Endothelial cell of umbilical vein (primary cell): ENCODE data around the gene SCN1B.
"Not testable (repeated sequence)": the region's sequence is repeated elsewhere in the genome, so short reads cannot be mapped to it uniquely, and the experiment has no call there.

ENCODE experiments used
- CTCF ChIP-seq, 2 donors: IDR thresholded peaks; 1 replicate in 1 of 2; 2 replicates in 1 of 2; pipeline ENCODE4 v1.5.1; 2011; ENCODE audit warnings: low read length in 2 of 2, mild to moderate bottlenecking in 2 of 2, moderate library complexity in 2 of 2, control low read depth in 1 of 2, inconsistent platforms in 1 of 2, low read depth in 1 of 2; ENCODE audit not compliant: insufficient read depth in 1 of 2; ENCODE audit errors: extremely low read depth in 1 of 2
- EZH2 ChIP-seq: IDR thresholded peaks from 2 replicates; pipeline ENCODE4 v1.6.1; 2012; ENCODE audit warnings: borderline replicate concordance, low read depth, mild to moderate bottlenecking, moderate library complexity, low read length, inconsistent platforms; ENCODE audit not compliant: severe bottlenecking
- FOS ChIP-seq: IDR thresholded peaks from 2 replicates; pipeline ENCODE4 v1.6.1; 2011; ENCODE audit warnings: mild to moderate bottlenecking, low read length, moderate library complexity, borderline replicate concordance; ENCODE audit not compliant: insufficient read depth
- GATA2 ChIP-seq: IDR thresholded peaks from 2 replicates; pipeline ENCODE4 v1.7.0; 2011; ENCODE audit warnings: low read depth, mild to moderate bottlenecking, moderate library complexity, mixed read lengths, low read length; ENCODE audit not compliant: insufficient read length, insufficient read depth
- JUN ChIP-seq: IDR thresholded peaks from 2 replicates; pipeline ENCODE4 v1.6.1; 2011; ENCODE audit warnings: borderline replicate concordance, low read depth; ENCODE audit not compliant: insufficient read length, insufficient read depth
- MAX ChIP-seq: IDR thresholded peaks from 2 replicates; pipeline ENCODE4 v1.6.1; 2011; ENCODE audit not compliant: insufficient read depth, insufficient read length
- MYC ChIP-seq: IDR thresholded peaks from one replicate; pipeline ENCODE4 v1.6.1; 2011; ENCODE audit warnings: mild to moderate bottlenecking, low read depth, low read length
- POLR2A ChIP-seq: IDR thresholded peaks from 2 replicates; pipeline ENCODE4 v1.6.1; 2012; ENCODE audit warnings: low read depth, mild to moderate bottlenecking, control low read depth, low read length
- POLR2AphosphoS5 ChIP-seq: IDR thresholded peaks from 2 replicates; pipeline ENCODE4 v1.6.1; 2012; ENCODE audit warnings: low read depth, mild to moderate bottlenecking, control low read depth, low read length, moderate library complexity; ENCODE audit not compliant: insufficient read depth

- TF ChIP-seq EZH2; CTCF (IDR thresholded peaks at IDR 0.05; ENCODE audit: extremely low read depth in 1 of 2, insufficient read depth in 1 of 2, low read depth in 1 of 2, low read length in 2 of 2); POLR2AphosphoS5; POLR2A; MAX; GATA2; FOS; JUN; MYC: not testable (repeated sequence)
These were observed 20.4 kb downstream of the SCN1B start for GRCh38 chr19:35050662-35051061.
